H1 (cell line): ENCODE results near the gene LIG1. TPM values are rescaled to one million over a fixed set of nuclear protein-coding genes. Genes with fewer than 3 reads are reported as not detected.

Experiments used
- CTCF ChIP-seq, 3 experiments: IDR thresholded peaks; 1 replicate in 2 of 3; 2 replicates in 1 of 3; pipeline versions ENCODE4 v1.5.1 to v1.6.1; 2011; ENCODE audit warnings: low read length in 3 of 3, mild to moderate bottlenecking in 3 of 3, inconsistent platforms in 2 of 3, low read depth in 1 of 3, moderate library complexity in 1 of 3; ENCODE audit not compliant: insufficient read depth in 1 of 3; ENCODE audit errors: control extremely low read depth in 1 of 3
- JUN ChIP-seq: IDR thresholded peaks from 2 replicates; pipeline ENCODE4 v1.6.1; 2011; ENCODE audit warnings: low read depth, mild to moderate bottlenecking, improper control_type of control experiment, low read length
- JUND ChIP-seq: IDR thresholded peaks from 2 replicates; pipeline ENCODE4 v1.6.1; 2011; ENCODE audit warnings: mild to moderate bottlenecking, improper control_type of control experiment, low read length
- KDM1A ChIP-seq: fragments of 200-600, 300-600 bp; sonication (generic); IDR thresholded peaks from 2 replicates; pipeline ENCODE4 v1.7.1; 2016; ENCODE audit warnings: mild to moderate bottlenecking, low read length, borderline replicate concordance
- SP2 ChIP-seq: IDR thresholded peaks from 2 replicates; pipeline ENCODE4 v1.6.1; 2012; ENCODE audit warnings: mild to moderate bottlenecking, low read length, inconsistent platforms
- SRF ChIP-seq: IDR thresholded peaks from 2 replicates; pipeline ENCODE4 v1.6.1; 2011; ENCODE audit warnings: mild to moderate bottlenecking, low read depth, low read length, moderate library complexity
- TEAD4 ChIP-seq: IDR thresholded peaks from 2 replicates; pipeline ENCODE4 v1.6.1; 2012; ENCODE audit warnings: low read depth, low read length, inconsistent platforms, mixed read lengths
- YY1 ChIP-seq: IDR thresholded peaks from 2 replicates; pipeline ENCODE4 v1.6.1; 2011; ENCODE audit warnings: low read depth, mild to moderate bottlenecking, low read length
- polyA plus RNA-seq, 7 experiments: library from polyadenylated mRNA; depleted of rRNA in 3 of 7; stranded (reverse) in 5 of 7; unstranded in 2 of 7; fragments of >200 nt in 5 of 7; fragments of 200-250 nt in 2 of 7; gene quantifications; 1 replicate in 5 of 7; 2 replicates in 1 of 7; 4 replicates in 1 of 7; pipeline versions ENCODE4 v1.2.1 to v1.2.3, GENCODE V29; 2011 to 2013; ENCODE audit warnings: missing spikeins in 2 of 7, mixed read lengths in 2 of 7
- total RNA-seq: library from RNA; stranded (reverse); fragmentation: NEBNext Ultra II Directional; extraction: Animal tissue kit (Norgen Biotek cat#: 25700); gene quantifications from 2 replicates; pipeline ENCODE4 v1.2.1, GENCODE V29; 2021

Gene LIG1
- total and polyA plus RNA-seq, 2 of the 8 experiments (the other 6 are each of a cell fraction or from before 2014, with no cell fraction given), result 67.6 to 113 TPM

DNA sequence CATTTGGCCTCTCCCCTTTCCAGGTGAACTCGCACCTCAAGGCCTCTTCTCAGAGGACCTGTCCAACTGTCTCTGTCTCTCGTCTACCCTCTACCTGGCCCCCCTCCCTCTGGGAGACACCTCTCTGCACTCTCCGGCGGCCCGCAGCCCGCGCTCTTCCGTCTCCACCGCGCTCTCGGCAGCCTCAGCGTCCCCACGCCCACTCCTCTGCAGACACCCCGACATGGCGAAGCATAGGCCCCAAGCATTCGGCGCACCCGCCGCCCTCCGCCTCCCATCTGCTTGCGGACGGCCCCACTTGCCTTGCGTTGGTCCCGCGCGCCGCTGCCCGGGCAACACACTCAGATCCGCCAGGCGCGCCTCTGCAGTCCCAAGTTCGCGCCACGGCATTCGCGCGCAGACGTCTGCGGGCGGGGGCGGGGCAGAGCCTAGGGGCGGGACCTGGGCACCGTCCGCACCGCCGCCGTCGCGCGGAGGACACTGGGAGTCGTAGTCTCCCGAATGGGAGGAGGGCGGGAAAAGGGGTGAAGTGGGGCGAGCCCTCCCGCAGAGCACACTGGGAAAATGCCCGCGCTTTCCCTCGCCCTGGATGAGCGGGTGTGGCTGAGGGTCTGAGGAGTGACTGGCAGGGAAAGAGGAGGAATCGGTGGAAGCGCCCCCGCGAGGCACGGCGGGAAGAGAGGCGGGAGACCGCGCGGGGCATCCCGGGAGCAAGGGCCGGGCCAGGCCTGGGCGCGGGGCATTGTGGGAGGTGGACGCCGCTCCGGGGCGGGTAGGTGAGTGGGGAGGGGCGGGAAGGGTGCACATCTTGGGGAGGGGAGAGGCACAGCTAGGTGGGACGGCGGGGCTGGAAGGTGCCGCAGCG, at the start of gene LIG1, which contains the start of gene ZSWIM9 (continued):
- no peak for TF ChIP-seq JUN
- TF ChIP-seq CTCF (IDR thresholded peaks at IDR 0.05; ENCODE audit: control extremely low read depth in 1 of 3, insufficient read depth in 1 of 3, low read depth in 1 of 3, low read length in 3 of 3), result no peak
- no peak for TF ChIP-seq KDM1A
- 0 out of 2 replicates have a peak, but pooled peaks have one; percentile 15 for TF ChIP-seq YY1
- TF ChIP-seq SP2, result no peak
- TF ChIP-seq TEAD4, result no peak
- no peak for TF ChIP-seq JUND
- TF ChIP-seq SRF, result no peak
